Liver (tissue), 9 donors: ENCODE data around the gene ADAMTS5. TPM values are rescaled to one million over a fixed set of nuclear protein-coding genes. Genes with fewer than 3 reads are reported as not detected.

Experiments
- DNase-seq: peaks from one replicate; pipeline ENCODE4 v3.0.0-alpha.2; 2017; ENCODE audit warnings: low spot score
- H3K27ac ChIP-seq, 2 donors: one replicate each; pipeline ENCODE4 v1.7.0; 2013; ENCODE audit warnings: inconsistent platforms in 2 of 2, low read length in 2 of 2, control low read depth in 1 of 2, low read depth in 1 of 2, mild to moderate bottlenecking in 1 of 2
- H3K27me3 ChIP-seq, 4 donors: one replicate each; pipeline versions ENCODE4 v1.6.1 to v1.7.0; 2013; ENCODE audit warnings: low read length in 3 of 4, inconsistent platforms in 1 of 4, mild to moderate bottlenecking in 1 of 4, moderate library complexity in 1 of 4; ENCODE audit not compliant: control insufficient read depth in 4 of 4, insufficient read depth in 4 of 4
- H3K36me3 ChIP-seq, 4 donors: one replicate each; pipeline versions ENCODE4 v1.6.1 to v1.7.0; 2013; ENCODE audit warnings: low read length in 3 of 4, mild to moderate bottlenecking in 3 of 4, low read depth in 1 of 4, moderate library complexity in 1 of 4; ENCODE audit not compliant: control insufficient read depth in 4 of 4, insufficient read depth in 3 of 4
- H3K4me1 ChIP-seq, 4 donors: one replicate each; pipeline versions ENCODE4 v1.6.1 to v1.7.0; 2013; ENCODE audit warnings: low read length in 3 of 4, mild to moderate bottlenecking in 3 of 4, moderate library complexity in 1 of 4; ENCODE audit not compliant: control insufficient read depth in 4 of 4, insufficient read depth in 4 of 4
- H3K4me3 ChIP-seq, 3 donors: one replicate each; pipeline versions ENCODE4 v1.6.1 to v1.7.0; 2013; ENCODE audit warnings: low read length in 3 of 3, control low read depth in 1 of 3, low read depth in 1 of 3, mild to moderate bottlenecking in 1 of 3
- H3K9ac ChIP-seq, 2 donors: one replicate each; pipeline ENCODE4 v1.7.0; 2013; ENCODE audit warnings: low read length in 2 of 2, mild to moderate bottlenecking in 2 of 2, moderate library complexity in 2 of 2, control low read depth in 1 of 2, low read depth in 1 of 2
- H3K9me3 ChIP-seq, 4 donors: one replicate each; pipeline versions ENCODE4 v1.6.1 to v1.7.0; 2013; ENCODE audit warnings: low read length in 3 of 4; ENCODE audit not compliant: control insufficient read depth in 4 of 4
- EGR1 ChIP-seq, 2 donors: IDR thresholded peaks; 2 replicates each; pipeline ENCODE4 v1.6.1; 2016 to 2018; ENCODE audit warnings: antibody characterized with exemption in 2 of 2, low read depth in 2 of 2
- FOXA1 ChIP-seq: IDR thresholded peaks from 2 replicates; pipeline ENCODE4 v1.6.1; 2016; ENCODE audit warnings: antibody characterized with exemption
- FOXA2 ChIP-seq: IDR thresholded peaks from 2 replicates; pipeline ENCODE4 v1.6.1; 2016; ENCODE audit warnings: antibody characterized with exemption
- JUND ChIP-seq, 2 donors: IDR thresholded peaks; 2 replicates each; pipeline ENCODE4 v1.6.1; 2016; ENCODE audit warnings: antibody characterized with exemption in 2 of 2
- NR2F2 ChIP-seq: IDR thresholded peaks from 2 replicates; pipeline ENCODE4 v1.6.1; 2016; ENCODE audit warnings: antibody characterized with exemption
- RAD21 ChIP-seq, 2 donors: IDR thresholded peaks; 2 replicates each; pipeline ENCODE4 v1.6.1; 2016; ENCODE audit warnings: antibody characterized with exemption in 2 of 2, mild to moderate bottlenecking in 2 of 2
- RXRA ChIP-seq, 2 donors: IDR thresholded peaks; 2 replicates each; pipeline ENCODE4 v1.6.1; 2017 to 2018; ENCODE audit warnings: antibody characterized with exemption in 2 of 2, mild to moderate bottlenecking in 1 of 2
- TAF1 ChIP-seq: conservative IDR thresholded peaks from 2 replicates; pipeline ENCODE4 v1.6.1; 2016; ENCODE audit warnings: antibody characterized with exemption, mild to moderate bottlenecking
- YY1 ChIP-seq: IDR thresholded peaks from 2 replicates; pipeline ENCODE4 v1.6.1; 2016; ENCODE audit warnings: antibody characterized with exemption, mild to moderate bottlenecking
- WGBS: extraction: QIAGEN DNeasy Blood & Tissue Kit; methylation state at CpG from one replicate; pipeline ENCODE4 v1.1.7; 2013; 5-methylcytosine and 5-hydroxymethylcytosine counted together
- polyA plus RNA-seq, 2 donors: library from polyadenylated mRNA; stranded (reverse) in 1 of 2; unstranded in 1 of 2; fragments of 200-250 nt in 1 of 2; fragments of >200 nt in 1 of 2; fragmentation: Nextera tagmentation in 1 of 2; extraction: Ambion mirVana in 1 of 2; gene quantifications; one replicate each; pipeline versions ENCODE4 v1.2.1 to v1.2.3, GENCODE V29; 2013 to 2015
- total RNA-seq, 2 donors: library from RNA; depleted of rRNA; stranded (reverse); fragments of >200 nt; gene quantifications; one replicate each; pipeline ENCODE4 v1.2.3, GENCODE V29; 2014
- TF ChIP-seq, protein P1 (sequence below): IDR thresholded peaks from 2 replicates; pipeline ENCODE4 v1.6.1; 2016; ENCODE audit warnings: antibody characterized with exemption, mild to moderate bottlenecking
- TF ChIP-seq, protein P2 (sequence below): fragments of 150-350 bp; IDR thresholded peaks from 2 replicates; pipeline ENCODE4 v1.5.1; 2017; ENCODE audit warnings: improper control_type of control experiment, low read depth, low read length; ENCODE audit not compliant: missing input control
- TF ChIP-seq, protein P3 (sequence below): IDR thresholded peaks from 2 replicates; pipeline ENCODE4 v1.6.1; 2016; ENCODE audit warnings: antibody characterized with exemption
- TF ChIP-seq, protein P4 (sequence below): IDR thresholded peaks from 2 replicates; pipeline ENCODE4 v1.6.1; 2016; ENCODE audit warnings: antibody characterized with exemption
- donor health status: healthy.
- donor health status: healthy.
- donor health status: healthy.
- donor health status: healthy.
- donor health status: healthy.

ADAMTS5 gene
- total and polyA plus RNA-seq, 4 donors: 0.43 to 2.5 (median 0.70) TPM

DNA sequence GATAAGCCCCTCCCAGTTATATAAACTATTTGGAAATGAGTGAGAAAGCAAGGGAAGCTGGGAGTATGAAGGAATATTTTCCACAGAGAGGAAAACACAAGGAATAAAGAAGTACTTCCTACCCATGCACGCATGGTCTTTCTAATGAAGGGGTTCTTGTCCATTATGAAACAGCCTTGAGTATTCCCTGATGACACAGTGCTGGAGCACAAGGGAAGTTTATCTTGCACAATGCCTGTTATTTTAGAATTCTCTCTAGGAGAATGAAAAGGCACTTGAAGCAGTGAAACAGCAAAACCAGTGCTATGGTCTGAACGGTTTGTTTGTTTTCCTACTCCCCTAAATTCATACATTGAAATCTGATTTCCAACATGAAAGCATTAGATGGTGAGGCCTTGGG is 83.1 kb downstream of the ADAMTS5 start:
- Histone ChIP-seq H3K27ac (no peak overlapping the region), H3K4me1 (no peaks in the 10 kb centered on the region), H3K9ac (no peak overlapping the region), H3K4me3 (no peak overlapping the region), H3K27me3 (no peaks in the 10 kb centered on the region), H3K9me3 (no peaks in the 10 kb centered on the region), H3K36me3 (no peaks in the 10 kb centered on the region)
- DNase-seq: no peak
- WGBS: 81% methylated on average over 2 of the region's 2 CpGs
- TF ChIP-seq YY1 (no peak), TAF1 (no peak), NR2F2 (no peak), RAD21 (IDR thresholded peaks at IDR 0.05) (no peak)
- TF ChIP-seq, protein P1, sequence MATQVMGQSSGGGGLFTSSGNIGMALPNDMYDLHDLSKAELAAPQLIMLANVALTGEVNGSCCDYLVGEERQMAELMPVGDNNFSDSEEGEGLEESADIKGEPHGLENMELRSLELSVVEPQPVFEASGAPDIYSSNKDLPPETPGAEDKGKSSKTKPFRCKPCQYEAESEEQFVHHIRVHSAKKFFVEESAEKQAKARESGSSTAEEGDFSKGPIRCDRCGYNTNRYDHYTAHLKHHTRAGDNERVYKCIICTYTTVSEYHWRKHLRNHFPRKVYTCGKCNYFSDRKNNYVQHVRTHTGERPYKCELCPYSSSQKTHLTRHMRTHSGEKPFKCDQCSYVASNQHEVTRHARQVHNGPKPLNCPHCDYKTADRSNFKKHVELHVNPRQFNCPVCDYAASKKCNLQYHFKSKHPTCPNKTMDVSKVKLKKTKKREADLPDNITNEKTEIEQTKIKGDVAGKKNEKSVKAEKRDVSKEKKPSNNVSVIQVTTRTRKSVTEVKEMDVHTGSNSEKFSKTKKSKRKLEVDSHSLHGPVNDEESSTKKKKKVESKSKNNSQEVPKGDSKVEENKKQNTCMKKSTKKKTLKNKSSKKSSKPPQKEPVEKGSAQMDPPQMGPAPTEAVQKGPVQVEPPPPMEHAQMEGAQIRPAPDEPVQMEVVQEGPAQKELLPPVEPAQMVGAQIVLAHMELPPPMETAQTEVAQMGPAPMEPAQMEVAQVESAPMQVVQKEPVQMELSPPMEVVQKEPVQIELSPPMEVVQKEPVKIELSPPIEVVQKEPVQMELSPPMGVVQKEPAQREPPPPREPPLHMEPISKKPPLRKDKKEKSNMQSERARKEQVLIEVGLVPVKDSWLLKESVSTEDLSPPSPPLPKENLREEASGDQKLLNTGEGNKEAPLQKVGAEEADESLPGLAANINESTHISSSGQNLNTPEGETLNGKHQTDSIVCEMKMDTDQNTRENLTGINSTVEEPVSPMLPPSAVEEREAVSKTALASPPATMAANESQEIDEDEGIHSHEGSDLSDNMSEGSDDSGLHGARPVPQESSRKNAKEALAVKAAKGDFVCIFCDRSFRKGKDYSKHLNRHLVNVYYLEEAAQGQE: no peak

DNA sequence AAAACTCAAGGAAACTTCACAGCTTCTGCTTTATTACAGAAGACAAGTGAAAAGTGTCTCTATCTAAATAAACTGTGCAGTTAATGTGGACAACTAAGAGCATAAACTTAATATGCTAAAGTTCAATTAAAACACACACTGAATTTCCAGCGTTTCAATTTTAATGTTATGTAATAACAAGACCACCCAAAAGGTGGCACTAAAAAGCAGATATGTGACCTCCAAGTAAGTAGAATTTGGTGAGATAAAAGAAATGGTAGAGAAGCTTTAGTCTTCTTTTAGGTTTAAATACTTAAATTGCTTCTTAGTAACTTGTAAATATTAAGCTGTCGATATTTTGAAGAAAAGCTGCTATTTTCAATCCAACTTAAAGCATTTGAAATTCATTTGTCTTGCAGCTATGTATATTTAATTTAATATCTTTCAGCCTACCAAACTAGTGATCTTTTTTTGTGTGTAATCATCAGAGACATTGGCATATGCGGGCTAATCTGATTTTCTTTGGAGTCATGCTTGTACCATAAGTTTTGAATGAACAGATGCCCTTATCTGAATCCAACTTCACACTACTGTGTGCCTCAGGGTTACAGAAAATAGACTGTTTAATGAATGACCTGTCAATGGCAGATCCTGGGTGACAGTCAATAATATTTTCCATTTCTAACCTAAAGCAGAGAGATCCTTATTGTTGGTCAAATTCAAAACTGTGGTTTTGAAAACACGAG is 85.2 kb downstream of the ADAMTS5 start:
- H3K27me3 ChIP-seq: no peaks in the 10 kb centered on the region
- H3K4me3 ChIP-seq: no peak overlapping the region
- no peaks in the 10 kb centered on the region for H3K4me1 ChIP-seq
- H3K9me3 ChIP-seq: no peaks in the 10 kb centered on the region
- no peak overlapping the region for H3K9ac ChIP-seq
- no peak for DNase-seq
- no peaks in the 10 kb centered on the region for H3K36me3 ChIP-seq
- TF ChIP-seq RXRA (IDR thresholded peaks at IDR 0.05) (no peak), EGR1 (IDR thresholded peaks at IDR 0.05; ENCODE audit: low read depth in 2 of 2) (no peak), RAD21 (IDR thresholded peaks at IDR 0.05) (peak; percentile 74 to 75)
- TF ChIP-seq, protein P2, sequence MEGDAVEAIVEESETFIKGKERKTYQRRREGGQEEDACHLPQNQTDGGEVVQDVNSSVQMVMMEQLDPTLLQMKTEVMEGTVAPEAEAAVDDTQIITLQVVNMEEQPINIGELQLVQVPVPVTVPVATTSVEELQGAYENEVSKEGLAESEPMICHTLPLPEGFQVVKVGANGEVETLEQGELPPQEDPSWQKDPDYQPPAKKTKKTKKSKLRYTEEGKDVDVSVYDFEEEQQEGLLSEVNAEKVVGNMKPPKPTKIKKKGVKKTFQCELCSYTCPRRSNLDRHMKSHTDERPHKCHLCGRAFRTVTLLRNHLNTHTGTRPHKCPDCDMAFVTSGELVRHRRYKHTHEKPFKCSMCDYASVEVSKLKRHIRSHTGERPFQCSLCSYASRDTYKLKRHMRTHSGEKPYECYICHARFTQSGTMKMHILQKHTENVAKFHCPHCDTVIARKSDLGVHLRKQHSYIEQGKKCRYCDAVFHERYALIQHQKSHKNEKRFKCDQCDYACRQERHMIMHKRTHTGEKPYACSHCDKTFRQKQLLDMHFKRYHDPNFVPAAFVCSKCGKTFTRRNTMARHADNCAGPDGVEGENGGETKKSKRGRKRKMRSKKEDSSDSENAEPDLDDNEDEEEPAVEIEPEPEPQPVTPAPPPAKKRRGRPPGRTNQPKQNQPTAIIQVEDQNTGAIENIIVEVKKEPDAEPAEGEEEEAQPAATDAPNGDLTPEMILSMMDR: peak; percentile 29
- no peak overlapping the region for H3K27ac ChIP-seq
- 55% methylated on average over 4 of the region's 4 CpGs for WGBS

DNA sequence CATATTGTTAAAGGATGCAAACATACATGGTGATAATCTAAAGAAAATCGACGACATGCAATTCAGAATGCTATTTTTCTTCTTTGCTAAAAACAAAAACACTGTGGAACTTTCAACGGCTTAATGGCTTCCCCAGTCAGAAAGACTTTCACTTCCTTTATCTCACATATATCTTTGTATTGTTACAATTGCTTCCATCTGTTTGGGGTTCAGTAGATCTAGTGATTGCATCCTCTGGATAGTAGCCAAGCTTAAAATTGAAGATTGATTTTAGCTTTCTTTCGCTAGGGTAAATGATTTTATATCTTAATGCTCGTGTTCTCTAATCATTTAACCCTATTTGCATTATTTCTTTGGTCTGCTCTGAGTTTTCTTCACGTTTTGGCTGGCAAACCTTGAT is 89.9 kb downstream of the ADAMTS5 start:
- Histone ChIP-seq H3K4me1 (no peaks in the 10 kb centered on the region), H3K36me3 (no peaks in the 10 kb centered on the region)
- 67% methylated on average over 6 of the region's 6 CpGs for WGBS

More for the DNA sequence above, 89.9 kb downstream of the ADAMTS5 start:
- Histone ChIP-seq H3K27me3 (no peaks in the 10 kb centered on the region), H3K27ac (no peak overlapping the region), H3K4me3 (no peak overlapping the region), H3K9me3 (peaks cover 0 to 4% (median under 1%) of the 10 kb centered on the region in 4 donors), H3K9ac (no peak overlapping the region)
- TF ChIP-seq, protein P1: no peak
- TF ChIP-seq EGR1 (IDR thresholded peaks at IDR 0.05; ENCODE audit: low read depth in 2 of 2): no peak
- TF ChIP-seq, protein P3, sequence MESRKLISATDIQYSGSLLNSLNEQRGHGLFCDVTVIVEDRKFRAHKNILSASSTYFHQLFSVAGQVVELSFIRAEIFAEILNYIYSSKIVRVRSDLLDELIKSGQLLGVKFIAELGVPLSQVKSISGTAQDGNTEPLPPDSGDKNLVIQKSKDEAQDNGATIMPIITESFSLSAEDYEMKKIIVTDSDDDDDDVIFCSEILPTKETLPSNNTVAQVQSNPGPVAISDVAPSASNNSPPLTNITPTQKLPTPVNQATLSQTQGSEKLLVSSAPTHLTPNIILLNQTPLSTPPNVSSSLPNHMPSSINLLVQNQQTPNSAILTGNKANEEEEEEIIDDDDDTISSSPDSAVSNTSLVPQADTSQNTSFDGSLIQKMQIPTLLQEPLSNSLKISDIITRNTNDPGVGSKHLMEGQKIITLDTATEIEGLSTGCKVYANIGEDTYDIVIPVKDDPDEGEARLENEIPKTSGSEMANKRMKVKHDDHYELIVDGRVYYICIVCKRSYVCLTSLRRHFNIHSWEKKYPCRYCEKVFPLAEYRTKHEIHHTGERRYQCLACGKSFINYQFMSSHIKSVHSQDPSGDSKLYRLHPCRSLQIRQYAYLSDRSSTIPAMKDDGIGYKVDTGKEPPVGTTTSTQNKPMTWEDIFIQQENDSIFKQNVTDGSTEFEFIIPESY: no peak
- TF ChIP-seq JUND (IDR thresholded peaks at IDR 0.05): no peak
- no peak for TF ChIP-seq RAD21 (IDR thresholded peaks at IDR 0.05)
- TF ChIP-seq YY1: no peak
- TF ChIP-seq FOXA2: no peak
- TF ChIP-seq NR2F2: no peak
- no peak for TF ChIP-seq FOXA1
- TF ChIP-seq RXRA (IDR thresholded peaks at IDR 0.05): no peak
- TF ChIP-seq, protein P4, sequence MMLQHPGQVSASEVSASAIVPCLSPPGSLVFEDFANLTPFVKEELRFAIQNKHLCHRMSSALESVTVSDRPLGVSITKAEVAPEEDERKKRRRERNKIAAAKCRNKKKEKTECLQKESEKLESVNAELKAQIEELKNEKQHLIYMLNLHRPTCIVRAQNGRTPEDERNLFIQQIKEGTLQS: no peak
- DNase-seq: no peak
